ENCODE results near the gene RBKS. TPM values are rescaled to one million over a fixed set of nuclear protein-coding genes. Genes with fewer than 3 reads are reported as not detected.

The RBKS gene
- total RNA-seq, 1 donor from 2014 or later = 0.79 TPM

GRCh38 chr2:27863146-27863545 lies 27.0 kb downstream of the RBKS start:
- Histone ChIP-seq H3K27me3 (ENCODE audit: control insufficient read depth, insufficient read depth, low read length) (no peaks in the 10 kb centered on the region), H3K36me3 (ENCODE audit: control insufficient read depth, insufficient read depth, low read length) (no peaks in the 10 kb centered on the region), H3K4me3 (ENCODE audit: low read depth, low read length) (no peak overlapping the region)
- TF ChIP-seq CTCF (IDR thresholded peaks at IDR 0.05; ENCODE audit: insufficient read depth, low read length, severe bottlenecking) = no peak
- FAIRE-seq (no peak), DNase-seq (ENCODE audit: low read depth) (no peak)

- H3K27me3 ChIP-seq (ENCODE audit: control insufficient read depth, insufficient read depth, low read length) = no peaks in the 10 kb centered on the region
- no peak for FAIRE-seq
- no peaks in the 10 kb centered on the region for H3K36me3 ChIP-seq (ENCODE audit: control insufficient read depth, insufficient read depth, low read length)
- H3K4me3 ChIP-seq (ENCODE audit: low read depth, low read length) = no peak overlapping the region
- DNase-seq (ENCODE audit: low read depth) = peak; percentile 95
- no peak for TF ChIP-seq CTCF (IDR thresholded peaks at IDR 0.05; ENCODE audit: insufficient read depth, low read length, severe bottlenecking)
Measured at GRCh38 chr2:27860111-27860510, 30.1 kb downstream of the RBKS start.

GRCh38 chr2:27857417-27858172 lies 32.6 kb downstream of the RBKS start:
- no peak for TF ChIP-seq CTCF (IDR thresholded peaks at IDR 0.05; ENCODE audit: insufficient read depth, low read length, severe bottlenecking)
- Histone ChIP-seq H3K4me3 (ENCODE audit: low read depth, low read length) (no peak overlapping the region), H3K36me3 (ENCODE audit: control insufficient read depth, insufficient read depth, low read length) (no peaks in the 10 kb centered on the region), H3K27me3 (ENCODE audit: control insufficient read depth, insufficient read depth, low read length) (no peaks in the 10 kb centered on the region)
- peak; percentile 93 for DNase-seq (ENCODE audit: low read depth)
- no peak for FAIRE-seq

- H3K27me3 ChIP-seq (ENCODE audit: control insufficient read depth, insufficient read depth, low read length) = no peaks in the 10 kb centered on the region
- FAIRE-seq (no peak), DNase-seq (ENCODE audit: low read depth) (no peak)
- H3K4me3 ChIP-seq (ENCODE audit: low read depth, low read length) = no peak overlapping the region
- no peaks in the 10 kb centered on the region for H3K36me3 ChIP-seq (ENCODE audit: control insufficient read depth, insufficient read depth, low read length)
- no peak for TF ChIP-seq CTCF (IDR thresholded peaks at IDR 0.05; ENCODE audit: insufficient read depth, low read length, severe bottlenecking)
Measured at GRCh38 chr2:27856956-27857355, 33.2 kb downstream of the RBKS start.

GRCh38 chr2:27856386-27856785 lies 33.8 kb downstream of the RBKS start:
- Histone ChIP-seq H3K4me3 (ENCODE audit: low read depth, low read length) (no peak overlapping the region), H3K27me3 (ENCODE audit: control insufficient read depth, insufficient read depth, low read length) (no peaks in the 10 kb centered on the region), H3K36me3 (ENCODE audit: control insufficient read depth, insufficient read depth, low read length) (no peaks in the 10 kb centered on the region)
- FAIRE-seq = no peak
- DNase-seq (ENCODE audit: low read depth) = no peak
- TF ChIP-seq CTCF (IDR thresholded peaks at IDR 0.05; ENCODE audit: insufficient read depth, low read length, severe bottlenecking) = no peak

- Histone ChIP-seq H3K4me3 (ENCODE audit: low read depth, low read length) (no peak overlapping the region), H3K36me3 (ENCODE audit: control insufficient read depth, insufficient read depth, low read length) (no peaks in the 10 kb centered on the region), H3K27me3 (ENCODE audit: control insufficient read depth, insufficient read depth, low read length) (no peaks in the 10 kb centered on the region)
- no peak for TF ChIP-seq CTCF (IDR thresholded peaks at IDR 0.05; ENCODE audit: insufficient read depth, low read length, severe bottlenecking)
- DNase-seq (ENCODE audit: low read depth) (peak; percentile 94), FAIRE-seq (no peak)
Measured at GRCh38 chr2:27855476-27855875, 34.7 kb downstream of the RBKS start.

Measured in bronchial epithelial cell (primary cell).